Heart right ventricle (tissue), 16 donors: ENCODE measurements around the gene USP22. TPM values are rescaled to one million over a fixed set of nuclear protein-coding genes. Genes with fewer than 3 reads are reported as not detected.

Experiments
- ATAC-seq, 8 donors: fragments of 200-7000 bp; cut with Tn5 transposase; one replicate each; pipeline ENCODE4 v1.9.1; 2020; ENCODE audit warnings: mild to moderate bottlenecking in 8 of 8, moderate library complexity in 8 of 8, moderate number of reproducible peaks in 1 of 8
- DNase-seq, 2 donors: peaks; one replicate each; pipeline ENCODE4 v3.0.0-alpha.2; 2020
- H3K27ac ChIP-seq, 10 donors: fragments of 200-600 bp; sonication (generic) in 2 of 10; one replicate each; pipeline versions ENCODE4 v1.5.0 to v1.8.0; 2020 to 2022; ENCODE audit warnings: mild to moderate bottlenecking in 3 of 10
- H3K27me3 ChIP-seq, 7 donors: fragments of 200-600 bp; one replicate each; pipeline ENCODE4 v1.8.0; 2021 to 2022; ENCODE audit warnings: mild to moderate bottlenecking in 2 of 7
- H3K36me3 ChIP-seq, 9 donors: fragments of 200-600 bp; sonication (generic) in 1 of 9; one replicate each; pipeline versions ENCODE4 v1.5.0 to v1.8.0; 2020 to 2022; ENCODE audit warnings: mild to moderate bottlenecking in 2 of 9
- H3K4me1 ChIP-seq, 9 donors: fragments of 200-600 bp; sonication (generic) in 1 of 9; one replicate each; pipeline versions ENCODE4 v1.5.0 to v1.8.0; 2020 to 2022; ENCODE audit warnings: mild to moderate bottlenecking in 4 of 9
- H3K4me3 ChIP-seq, 10 donors: fragments of 200-600 bp; sonication (generic) in 2 of 10; one replicate each; pipeline versions ENCODE4 v1.5.0 to v1.8.0; 2020 to 2022; ENCODE audit warnings: mild to moderate bottlenecking in 7 of 10, moderate library complexity in 2 of 10
- H3K9me3 ChIP-seq, 11 donors: fragments of 200-600 bp in 10 of 11; sonication (generic) in 2 of 11; one replicate each; pipeline versions ENCODE4 v1.5.0 to v1.8.0; 2013 to 2022; ENCODE audit warnings: mild to moderate bottlenecking in 2 of 11, control low read depth in 1 of 11, moderate library complexity in 1 of 11
- WGBS, 2 donors: extraction: QIAGEN DNeasy Blood & Tissue Kit; methylation state at CpG; one replicate each; pipeline ENCODE4 v1.1.7; 2013; ENCODE audit warnings: inconsistent platforms in 1 of 2; 5-methylcytosine and 5-hydroxymethylcytosine counted together
- intact Hi-C, 10 donors: fragments of 100-400 bp; cut with DNase I; formaldehyde crosslinking; loops; one replicate each; pipeline versions ENCODE4 v1.11.1 to v1.14.2; 2022
- polyA plus RNA-seq, 2 donors: library from polyadenylated mRNA; stranded (reverse); fragments of 200-250 nt; gene quantifications; one replicate each; pipeline ENCODE4 v1.2.3, GENCODE V29; 2013
- total RNA-seq, 10 donors: library from RNA; stranded (reverse); fragmentation: NEBNext Ultra II Directional in 3 of 10; extraction: Animal tissue kit (Norgen Biotek cat#: 25700) in 3 of 10; gene quantifications; one replicate each; pipeline versions ENCODE4 v1.2.1 to v1.2.4, GENCODE V29; 2021 to 2023
- TF ChIP-seq, protein P1 (sequence below), 9 donors: fragments of 200-600 bp; sonication (generic) in 2 of 9; IDR thresholded peaks; one replicate each; pipeline versions ENCODE4 v1.5.0 to v1.8.0; 2021 to 2022; ENCODE audit warnings: antibody characterized with exemption in 9 of 9, mild to moderate bottlenecking in 5 of 9, moderate library complexity in 1 of 9
- donor health status: Arrhythmogenic right ventricular cardiomyopathy.
- donor health status: ischemic (EF 13 %, LVEDD 7.1; RV severe dilation, severe dysfunction).
- donor health status: healthy with polysubstance abuse.
- donor health status: DM: no; HTN: yes; CAD: no.
- donor health status: DM: no; HTN: no; CAD: no.
- donor health status: ischemic (EF 25% LVEDD 6.9; RV normal size, moderate dysfunction).
- donor health status: ischemic (EF 25% LVEDD 5.7; RV mildly dilated, moderate dysfunction).
- donor health status: healthy.
- donor health status: DM: yes; HTN: yes; CAD: no.
- donor health status: Ischemic cardiomyopathy.
- donor health status: ischemic (EF 35%, LVEDD 5.7; RV mildly dilated, moderate dysfunction).
- donor health status: nonischemic (EF 11% LVEDD 7.7; RV severe dilation, severe dysfunction).
- donor health status: DM: yes; HTN: yes; CAD: no.
- donor health status: PGD.
- donor health status: ischemic (EF 29% LVEDD 5.4; RV normal size, mild dysfunction).
- donor health status: nonischemic (EF 23%, LVEDD 6.1; RV moderate dilation, normal function).

USP22 gene
- total and polyA plus RNA-seq, 12 donors = 26.6 to 218 (median 173) TPM

DNA sequence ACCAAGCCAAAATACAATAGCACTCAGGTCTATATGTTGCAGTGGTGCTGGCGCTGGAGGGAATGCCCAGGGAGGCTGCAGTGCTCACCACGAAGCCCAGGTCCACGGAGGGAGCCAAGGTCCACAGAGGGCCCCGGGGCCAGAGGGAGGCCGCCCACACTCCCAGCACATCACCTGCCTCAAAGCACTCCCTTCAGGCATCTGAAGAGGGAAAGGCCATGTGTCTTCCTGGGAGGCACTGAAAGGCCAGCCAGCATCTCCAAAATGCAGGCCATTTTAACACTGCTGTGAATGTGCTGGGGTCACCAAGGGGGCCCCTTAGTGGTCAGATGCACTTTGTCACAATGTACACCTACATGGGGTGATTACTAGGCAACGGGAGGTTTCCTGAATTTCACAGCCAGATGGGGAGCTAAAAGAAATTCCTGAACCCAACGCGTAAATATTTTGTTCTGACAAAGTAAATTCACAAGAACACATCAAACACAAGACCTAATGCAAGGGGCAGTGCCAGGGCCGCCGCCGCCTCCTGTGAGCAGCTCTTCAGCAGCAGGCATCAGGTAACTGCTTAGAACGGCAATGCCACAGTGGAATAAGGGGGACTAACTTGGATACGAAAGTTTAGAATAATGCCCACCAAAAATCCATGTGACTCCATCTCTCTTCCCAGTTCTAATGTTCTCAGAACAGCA is 42.8 kb downstream of the USP22 start:
- H3K4me1 ChIP-seq = peaks cover 8 to 75% (median 37%) of the 10 kb centered on the region in 9 donors
- no peaks in the 10 kb centered on the region for H3K9me3 ChIP-seq
- peaks cover 0 to 60% (median 36%) of the 10 kb centered on the region in 9 donors for H3K36me3 ChIP-seq
- WGBS, 2 donors = 84 to 86% methylated on average over 13 of the region's 13 CpGs
- DNase-seq (no peak), ATAC-seq (no peak)
- H3K27me3 ChIP-seq = no peaks in the 10 kb centered on the region
- no peak overlapping the region for H3K4me3 ChIP-seq
- intact Hi-C loops = loop anchor here in 3 of 10 donors (10.0 kb wide), 4 partner anchors 65 to 205 kb away; no protein-coding TSS in a partner anchor
- TF ChIP-seq, protein P1, sequence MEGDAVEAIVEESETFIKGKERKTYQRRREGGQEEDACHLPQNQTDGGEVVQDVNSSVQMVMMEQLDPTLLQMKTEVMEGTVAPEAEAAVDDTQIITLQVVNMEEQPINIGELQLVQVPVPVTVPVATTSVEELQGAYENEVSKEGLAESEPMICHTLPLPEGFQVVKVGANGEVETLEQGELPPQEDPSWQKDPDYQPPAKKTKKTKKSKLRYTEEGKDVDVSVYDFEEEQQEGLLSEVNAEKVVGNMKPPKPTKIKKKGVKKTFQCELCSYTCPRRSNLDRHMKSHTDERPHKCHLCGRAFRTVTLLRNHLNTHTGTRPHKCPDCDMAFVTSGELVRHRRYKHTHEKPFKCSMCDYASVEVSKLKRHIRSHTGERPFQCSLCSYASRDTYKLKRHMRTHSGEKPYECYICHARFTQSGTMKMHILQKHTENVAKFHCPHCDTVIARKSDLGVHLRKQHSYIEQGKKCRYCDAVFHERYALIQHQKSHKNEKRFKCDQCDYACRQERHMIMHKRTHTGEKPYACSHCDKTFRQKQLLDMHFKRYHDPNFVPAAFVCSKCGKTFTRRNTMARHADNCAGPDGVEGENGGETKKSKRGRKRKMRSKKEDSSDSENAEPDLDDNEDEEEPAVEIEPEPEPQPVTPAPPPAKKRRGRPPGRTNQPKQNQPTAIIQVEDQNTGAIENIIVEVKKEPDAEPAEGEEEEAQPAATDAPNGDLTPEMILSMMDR (IDR thresholded peaks at IDR 0.05) = no peak
- H3K27ac ChIP-seq = peak overlapping the region in 6 of 10 donors; percentile 1 to 50 (median 36)

DNA sequence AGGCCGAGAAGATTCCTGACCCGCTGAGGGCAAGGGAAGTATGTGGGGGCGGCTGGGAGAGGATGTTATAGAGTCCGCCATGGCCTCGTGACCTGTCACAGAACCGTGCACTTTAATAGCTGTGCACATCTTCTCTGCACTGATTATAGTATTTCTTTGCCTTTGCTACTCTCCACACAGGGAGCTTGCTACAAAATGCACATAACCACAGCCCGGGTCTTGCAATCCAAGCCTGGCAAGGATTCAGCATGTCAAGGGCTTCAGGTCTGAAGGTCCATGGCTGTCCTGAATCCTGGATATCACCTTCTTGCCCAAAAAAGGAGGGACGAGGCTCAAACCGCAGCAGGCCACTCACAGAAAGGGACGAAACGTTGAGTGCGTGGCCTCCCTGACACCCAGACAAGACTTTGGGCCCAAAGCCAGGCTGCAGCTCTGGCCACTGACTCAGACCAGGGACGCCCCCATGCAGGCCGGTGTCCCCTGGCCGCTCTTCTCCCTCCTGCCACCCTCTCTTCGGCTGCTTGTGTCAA is 43.7 kb downstream of the USP22 start:
- peaks cover 0 to 51% (median 27%) of the 10 kb centered on the region in 9 donors for H3K36me3 ChIP-seq
- no peaks in the 10 kb centered on the region for H3K27me3 ChIP-seq
- 26 to 35% methylated on average over 16 of the region's 16 CpGs for WGBS, 2 donors
- DNase-seq (no peak), ATAC-seq (peak in 6 of 8 donors; percentile 29 to 53 (median 38))
- intact Hi-C loops = loop anchor here in 3 of 10 donors (10.0 kb wide), 4 partner anchors 64 to 204 kb away; no protein-coding TSS in a partner anchor
- TF ChIP-seq, protein P1 (IDR thresholded peaks at IDR 0.05) = no peak
- H3K4me3 ChIP-seq = no peak overlapping the region
- peak overlapping the region in 7 of 10 donors; percentile 3 to 49 (median 26) for H3K27ac ChIP-seq
- peaks cover 8 to 70% (median 37%) of the 10 kb centered on the region in 9 donors for H3K4me1 ChIP-seq
- no peaks in the 10 kb centered on the region for H3K9me3 ChIP-seq

DNA sequence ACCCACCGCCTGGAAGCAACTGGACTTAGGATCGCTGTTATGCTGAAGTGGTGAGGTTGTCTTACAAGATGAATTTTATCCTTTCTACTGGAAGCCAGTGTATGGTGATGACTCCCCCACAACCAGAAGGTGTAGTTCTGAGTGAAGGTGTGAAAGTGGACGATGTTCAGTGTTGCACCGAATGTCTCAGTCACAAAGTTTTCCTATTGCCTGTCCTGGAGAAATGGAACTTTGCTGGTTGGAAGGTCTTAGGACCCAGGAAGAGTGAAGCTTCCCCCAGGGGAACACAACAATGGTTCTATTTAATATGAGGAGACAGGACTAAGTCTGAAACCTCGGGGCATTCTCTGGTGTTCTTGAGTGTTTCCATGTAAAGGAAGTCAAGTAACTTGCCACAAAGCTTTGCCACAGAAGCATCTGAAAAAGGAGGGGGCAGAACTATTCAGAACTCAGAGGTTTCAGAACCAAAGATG is 44.2 kb downstream of the USP22 start:
- no peaks in the 10 kb centered on the region for H3K27me3 ChIP-seq
- ATAC-seq (no peak), DNase-seq (no peak)
- H3K27ac ChIP-seq = peak overlapping the region in 6 of 10 donors; percentile 3 to 49 (median 36)
- no peaks in the 10 kb centered on the region for H3K9me3 ChIP-seq
- peaks cover 0 to 46% (median 22%) of the 10 kb centered on the region in 9 donors for H3K36me3 ChIP-seq
- peaks cover 8 to 68% (median 37%) of the 10 kb centered on the region in 9 donors for H3K4me1 ChIP-seq
- 76 to 80% methylated on average over 5 of the region's 5 CpGs for WGBS, 2 donors
- intact Hi-C loops = loop anchor here in 3 of 10 donors (10.0 kb wide), 4 partner anchors 64 to 204 kb away; no protein-coding TSS in a partner anchor
- TF ChIP-seq, protein P1 (IDR thresholded peaks at IDR 0.05) = no peak
- H3K4me3 ChIP-seq = no peak overlapping the region

- WGBS, 2 donors = 75 to 78% methylated on average over 22 of the region's 22 CpGs
- Histone ChIP-seq H3K4me3 (no peak overlapping the region), H3K36me3 (peaks cover 0 to 40% (median 15%) of the 10 kb centered on the region in 9 donors), H3K4me1 (peaks cover 8 to 68% (median 41%) of the 10 kb centered on the region in 9 donors), H3K27me3 (no peaks in the 10 kb centered on the region), H3K9me3 (no peaks in the 10 kb centered on the region), H3K27ac (peak overlapping the region in 3 of 10 donors; percentile 1 to 48 (median 19))
- TF ChIP-seq, protein P1 (IDR thresholded peaks at IDR 0.05) = no peak
- DNase-seq (no peak), ATAC-seq (peak in 1 of 8 donors; percentile 6)
- intact Hi-C loops = loop anchor here in 3 of 10 donors (10.0 kb wide), 4 partner anchors 63 to 203 kb away; no protein-coding TSS in a partner anchor
These were observed 44.9 kb downstream of the USP22 start for GRCh38 chr17:20997711-20998570.
